NCI-H748 (cell line): ENCODE results near the gene PRPF8.

Experiments
- DNase-seq: peaks from one replicate; lab custom pipeline; 2025; ENCODE audit not compliant: unreplicated experiment; lab: John Stamatoyannopoulos, UW

The PRPF8 gene

DNA sequence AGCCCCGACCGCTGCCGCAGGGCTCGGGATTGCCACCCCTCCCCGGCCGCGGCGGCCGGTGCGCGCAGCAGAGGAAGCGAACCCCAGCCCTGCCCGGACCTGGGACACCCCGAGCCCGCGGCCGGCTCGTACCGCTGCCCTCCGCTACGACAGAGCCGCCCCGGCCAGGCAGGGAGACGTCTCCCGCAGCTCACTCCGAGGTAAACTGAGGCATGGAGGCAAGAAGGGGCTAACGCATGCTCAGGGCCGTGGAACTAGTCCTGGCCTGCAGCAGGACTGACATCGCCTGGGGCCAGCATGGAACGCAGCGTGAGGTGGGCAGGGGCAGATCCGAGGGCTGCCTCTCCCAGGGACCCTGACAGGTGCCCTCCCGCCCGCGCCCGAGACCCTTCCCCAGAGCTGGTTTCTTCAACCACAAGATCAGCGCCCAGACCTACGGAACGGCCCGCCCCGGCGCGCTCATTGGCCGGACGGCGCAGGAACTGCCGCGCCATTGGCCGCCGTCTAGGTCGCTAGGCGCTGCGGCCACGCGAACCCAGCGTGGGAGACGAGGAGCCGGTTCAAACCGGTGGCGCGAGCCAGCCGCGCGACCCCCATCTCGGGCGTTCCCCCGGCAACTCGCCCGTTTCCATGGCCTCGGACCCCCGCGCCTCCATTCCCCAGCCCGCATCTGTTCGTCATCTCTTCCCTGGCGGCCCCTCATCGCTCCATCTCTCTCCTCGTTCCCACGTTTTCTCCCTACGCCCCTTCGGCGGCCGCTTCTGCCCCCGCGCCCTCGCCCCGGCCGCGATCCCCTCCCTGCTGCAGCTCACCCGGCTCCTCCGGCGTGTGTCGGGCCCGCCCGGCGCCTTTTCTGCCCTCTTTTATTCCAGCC, 56.4 kb downstream of the PRPF8 start, which contains the start of gene SLC43A2:
Gene SLC43A2, minus strand, starts transcription at position 853 of the 874 bp plus-strand sequence. CDS start 960 bp downstream, outside the sequence.
- peak; percentile 98 for DNase-seq

DNA sequence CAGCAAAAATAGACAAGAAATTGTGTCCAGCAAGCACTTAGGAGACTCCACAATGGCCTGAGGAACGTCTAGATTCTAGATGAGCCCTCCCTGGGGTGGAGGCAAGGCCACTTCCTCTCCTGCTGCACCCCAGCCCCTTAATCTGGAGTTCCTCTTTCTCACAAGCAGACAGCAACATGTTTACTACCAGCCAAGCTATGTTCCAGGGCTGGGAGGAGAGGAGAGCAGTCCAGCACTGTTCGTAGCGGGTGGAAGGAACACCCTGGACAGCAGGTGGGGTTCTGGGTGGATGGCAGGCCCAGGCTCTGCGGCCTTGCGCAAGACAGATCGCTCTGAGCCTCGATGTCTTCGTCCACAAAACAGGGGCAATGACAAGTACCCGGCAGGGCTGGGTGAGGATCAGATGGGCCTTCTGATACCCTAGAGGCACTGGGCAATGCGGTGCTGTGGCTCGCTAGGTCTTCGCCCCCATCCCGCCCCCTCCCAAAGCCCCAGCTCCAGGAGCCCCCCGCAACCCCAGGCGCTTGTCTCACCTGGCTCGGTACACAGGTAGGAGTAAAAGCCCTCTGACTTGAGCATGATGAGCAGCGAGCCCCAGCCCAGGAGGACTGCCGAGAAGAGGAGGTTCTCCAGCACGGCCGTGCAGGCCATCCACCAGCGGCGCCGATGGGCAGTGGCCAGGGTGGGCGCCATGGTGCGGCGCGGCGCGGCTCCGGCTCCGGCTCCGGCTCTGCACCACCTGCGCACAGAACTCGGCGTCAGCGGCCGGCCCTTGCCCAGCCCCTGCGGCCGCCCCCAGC, 57.3 kb downstream of the PRPF8 start:
- peak; percentile 39 for DNase-seq

DNA sequence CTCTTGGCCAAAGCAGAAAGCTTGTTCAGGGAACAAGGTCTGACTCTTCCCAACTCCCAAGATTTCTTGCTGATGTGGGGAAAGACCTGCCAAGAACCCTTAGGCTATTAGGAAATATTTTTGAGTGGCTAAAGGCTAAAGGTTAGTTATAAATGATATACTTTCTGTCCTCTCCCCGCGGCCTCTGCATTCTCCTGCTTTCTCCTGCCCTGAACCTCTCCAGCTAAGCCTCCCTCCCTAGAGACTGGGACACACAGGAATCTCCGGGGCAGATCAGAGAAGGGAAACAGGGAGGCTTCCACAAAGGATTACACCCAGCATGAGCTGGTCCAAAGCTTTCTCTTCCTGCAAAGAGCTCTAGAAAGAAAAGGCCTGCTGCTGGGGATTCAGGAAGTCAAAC, 58.3 kb downstream of the PRPF8 start:
- no peak for DNase-seq

DNA sequence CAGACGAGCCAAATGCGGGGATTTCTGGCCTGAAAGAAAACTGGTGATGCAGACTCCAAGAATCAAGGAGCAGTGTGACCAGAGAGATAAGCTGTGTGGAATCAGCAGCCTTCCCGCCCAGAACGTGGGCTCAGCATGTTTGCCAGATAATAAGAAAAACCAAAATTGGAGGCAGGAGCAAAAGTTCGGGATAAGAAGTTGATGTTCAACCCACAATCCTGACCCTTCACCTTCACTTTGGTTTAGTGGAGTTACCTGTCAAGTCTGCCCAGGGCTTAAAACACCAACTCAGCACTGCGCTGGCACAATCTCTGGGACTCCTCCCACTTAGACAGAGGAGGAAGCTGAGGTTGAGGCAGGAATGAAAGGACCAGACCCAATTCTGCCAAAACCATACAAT, 59.1 kb downstream of the PRPF8 start:
- DNase-seq, result no peak

- no peak for DNase-seq
Measured at GRCh38 chr17:1625053-1625452, 59.6 kb downstream of the PRPF8 start.

- no peak for DNase-seq
Measured at GRCh38 chr17:1624650-1625049, 60.0 kb downstream of the PRPF8 start.

- DNase-seq, result no peak
Measured at GRCh38 chr17:1623057-1623630, 61.5 kb downstream of the PRPF8 start.

DNA sequence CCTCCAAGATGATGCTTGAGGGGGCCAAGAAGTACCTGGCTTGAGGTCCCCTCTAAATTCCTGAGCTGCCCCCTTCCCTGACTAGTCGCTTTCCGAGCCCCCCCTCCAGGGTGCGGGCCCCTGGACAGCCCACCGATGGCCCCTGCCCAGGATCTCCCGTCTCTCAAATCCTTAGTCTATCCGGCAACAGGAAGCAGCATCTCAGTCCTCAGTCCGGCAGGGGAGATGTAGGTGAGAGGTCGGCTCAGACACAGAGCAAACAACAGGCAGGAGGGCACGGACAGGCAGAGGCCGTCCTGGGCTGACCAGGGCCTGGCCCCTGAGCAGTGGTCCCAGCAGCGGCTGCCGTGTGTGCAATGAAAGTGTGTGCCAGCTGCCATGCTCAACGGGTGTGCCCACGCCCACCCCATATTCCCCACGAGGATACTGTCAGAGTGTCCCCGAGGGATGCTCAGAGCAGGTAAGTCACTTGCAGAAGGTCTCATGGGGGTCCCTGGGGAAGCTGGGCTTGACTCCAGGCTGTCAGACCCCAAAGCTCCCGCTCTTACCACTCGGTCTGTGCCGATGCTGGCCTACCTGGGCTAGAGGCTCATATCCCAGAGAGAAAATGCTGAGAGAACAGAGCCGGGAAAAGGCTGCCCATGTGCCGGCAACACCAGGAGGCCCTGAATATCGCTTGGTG, 63.3 kb downstream of the PRPF8 start:
- no peak for DNase-seq

- DNase-seq, result no peak
Measured at GRCh38 chr17:1620486-1620885, 64.2 kb downstream of the PRPF8 start.

DNA sequence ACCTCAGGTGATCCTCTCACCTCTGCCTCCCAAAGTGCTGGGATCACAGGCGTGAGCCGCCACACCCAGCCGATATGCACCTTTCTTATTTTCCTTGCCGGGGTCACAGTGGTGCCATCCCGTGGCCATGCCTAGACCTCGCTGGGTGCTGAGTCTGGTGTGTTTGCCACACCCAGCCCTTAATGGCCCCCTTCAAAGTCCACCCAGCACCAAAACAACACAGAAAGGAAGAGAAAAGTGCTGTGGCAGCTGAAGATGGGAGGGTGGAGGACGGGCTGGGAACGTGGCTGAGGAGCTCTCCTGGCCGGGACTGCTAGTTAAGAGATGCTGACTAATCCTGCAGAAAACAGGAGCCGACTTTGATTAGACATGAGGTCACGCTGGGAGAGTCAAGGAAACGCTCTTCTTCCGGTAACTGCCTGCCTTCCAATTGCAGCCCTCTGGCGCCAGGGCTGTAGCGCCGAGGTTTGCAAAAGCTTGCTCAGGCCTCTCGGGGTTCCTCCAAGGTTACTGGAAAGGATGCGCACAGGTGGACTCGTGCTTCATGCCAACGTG, 67.0 kb downstream of the PRPF8 start:
- DNase-seq, result no peak

DNA sequence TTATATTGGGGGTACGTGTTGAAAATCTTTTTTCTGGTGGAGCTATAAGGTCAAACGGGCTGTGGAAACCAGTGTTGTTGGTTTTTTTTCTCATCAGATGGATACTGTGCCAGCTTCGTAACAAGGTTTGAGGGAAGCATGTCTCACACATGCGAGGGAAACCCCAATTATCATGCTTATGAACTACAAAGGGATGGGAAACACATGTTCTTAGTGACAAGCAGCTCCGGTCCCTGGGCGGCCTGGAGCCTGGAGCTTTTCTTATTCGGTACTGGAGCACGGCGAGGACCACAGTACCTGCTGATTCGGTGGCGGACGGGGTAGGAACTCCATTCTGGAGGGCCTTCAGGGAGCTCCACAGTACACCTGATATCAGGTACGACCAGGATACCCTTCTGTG, 68.6 kb downstream of the PRPF8 start:
- no peak for DNase-seq

DNA sequence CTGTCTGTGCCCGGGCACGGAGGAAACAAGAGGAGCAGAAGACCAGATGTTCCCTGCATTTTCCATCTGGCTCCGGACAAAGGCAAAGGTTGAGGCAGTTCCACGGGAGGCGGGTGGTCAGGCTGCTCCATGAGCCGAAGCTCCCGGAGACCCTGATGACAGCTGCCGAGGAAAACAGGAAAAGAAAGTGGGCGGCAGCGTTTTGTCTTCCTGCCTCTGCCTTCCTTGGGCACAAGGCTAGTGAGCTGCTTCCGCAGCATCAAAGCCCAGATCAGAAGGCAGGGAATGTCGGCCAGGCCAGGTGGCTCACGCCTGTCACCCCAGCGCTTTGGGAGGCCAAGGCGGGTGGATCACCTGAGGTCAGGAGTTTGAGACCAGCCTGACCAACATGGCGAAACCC, 72.3 kb downstream of the PRPF8 start:
- no peak for DNase-seq

GRCh38 chr17:1611715-1612114, 73.0 kb downstream of the PRPF8 start:
- DNase-seq, result no peak

DNA sequence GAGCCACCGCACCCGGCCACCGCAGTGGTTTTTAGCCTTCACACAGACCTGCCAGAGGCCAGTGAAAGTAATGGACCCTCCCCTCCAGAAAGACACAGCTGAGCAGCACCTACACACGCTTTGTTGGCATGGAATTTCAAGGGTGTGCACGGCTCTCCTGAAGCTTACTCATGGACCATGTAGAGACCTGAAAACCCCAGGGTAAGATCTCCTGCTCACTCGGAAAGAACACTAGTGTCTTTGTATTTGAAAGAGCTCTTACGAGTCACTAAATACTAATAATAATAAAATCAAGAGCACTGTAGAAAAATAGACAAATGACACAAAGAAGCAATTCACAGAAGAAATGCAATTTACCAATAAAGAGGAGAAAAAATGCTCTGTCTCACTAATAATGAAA, 76.0 kb downstream of the PRPF8 start:
- no peak for DNase-seq

DNA sequence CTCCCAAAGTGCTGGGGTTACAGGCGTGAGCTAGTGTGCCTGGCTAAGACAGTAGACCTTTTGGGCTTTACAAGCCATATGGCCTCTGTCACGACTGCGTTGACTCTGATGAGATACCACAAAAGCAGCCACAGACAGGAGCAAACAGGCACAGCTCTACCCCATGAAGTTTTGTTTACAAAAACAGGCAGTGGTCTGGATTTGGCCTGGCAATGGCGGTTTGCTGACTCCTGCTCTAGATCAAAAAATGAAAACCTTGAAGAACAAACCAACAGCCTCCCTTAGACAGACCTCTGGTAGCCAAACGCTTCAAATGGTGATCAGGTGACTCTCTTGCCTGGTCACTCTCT, 76.7 kb downstream of the PRPF8 start:
- DNase-seq, result no peak

DNA sequence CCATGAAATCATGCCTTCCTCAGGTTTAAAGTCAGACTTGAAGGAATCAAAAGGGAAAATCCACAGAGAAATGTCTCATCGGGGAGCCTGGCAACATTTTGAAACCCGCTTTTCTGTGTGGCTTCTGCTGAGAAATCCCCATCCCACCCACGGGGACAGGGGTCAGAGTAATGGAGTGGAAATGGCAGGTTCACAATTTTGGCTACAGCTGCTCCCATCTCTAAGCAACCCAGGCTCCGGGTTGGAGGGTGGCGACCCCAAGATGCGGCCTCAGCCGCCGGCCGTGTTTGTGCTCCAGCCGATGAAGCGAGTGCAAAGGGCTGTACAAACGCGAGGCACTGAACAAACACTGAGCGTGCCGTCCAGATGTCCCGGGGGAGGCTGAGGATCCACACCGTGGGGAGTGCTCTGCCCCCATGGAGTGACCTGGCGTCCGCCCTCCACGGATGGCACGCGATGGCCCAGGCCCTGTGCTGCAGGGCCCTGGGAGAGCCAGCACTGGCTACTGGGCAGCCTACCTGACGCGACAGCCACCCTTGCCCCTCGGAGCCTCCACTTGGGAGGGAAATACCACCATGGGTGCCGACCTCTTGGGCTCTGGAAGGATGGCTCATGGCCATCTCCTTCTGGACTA, 78.2 kb downstream of the PRPF8 start:
- no peak for DNase-seq

DNA sequence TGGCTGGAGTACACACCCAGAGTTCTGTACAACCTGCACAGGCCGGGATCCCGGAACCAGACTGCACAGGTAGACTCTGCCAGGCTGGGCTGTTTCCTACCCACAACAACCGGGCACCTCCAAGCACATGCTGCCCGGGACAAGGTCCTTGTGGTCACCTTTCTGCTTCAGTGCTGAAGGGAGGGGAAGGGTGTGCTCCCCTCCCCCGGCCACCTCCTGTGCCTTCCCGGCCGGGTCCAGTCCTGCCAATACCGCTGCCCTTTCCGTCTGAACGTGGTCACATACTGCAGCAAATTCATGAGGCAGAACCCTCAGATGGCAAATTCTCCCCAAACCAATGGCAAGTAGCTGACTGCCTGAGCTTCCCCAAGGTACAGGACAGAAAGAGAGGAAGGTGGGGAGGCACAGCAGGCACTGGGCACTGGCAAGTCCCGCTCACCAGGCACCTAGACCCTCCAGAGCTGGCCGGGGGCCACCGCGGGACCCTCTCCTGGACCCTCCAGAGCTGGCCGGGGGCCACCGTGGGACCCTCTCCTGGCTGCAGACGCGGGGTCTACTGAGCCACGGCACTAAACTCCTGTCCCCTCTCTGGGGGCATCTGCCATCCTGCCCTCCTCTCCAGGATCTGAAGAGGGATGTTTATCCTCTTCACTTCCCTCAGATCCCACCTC, 78.9 kb downstream of the PRPF8 start:
- DNase-seq, result no peak

GRCh38 chr17:1604831-1605528, 79.7 kb downstream of the PRPF8 start:
- no peak for DNase-seq

GRCh38 chr17:1601571-1601970, 83.1 kb downstream of the PRPF8 start:
- DNase-seq, result no peak
